HUES6 (cell line): ENCODE data around the gene CDC20.
"Not testable (repeated sequence)": the region's sequence is repeated elsewhere in the genome, so short reads cannot be mapped to it uniquely, and the experiment has no call there.

ENCODE experiments used
- H3K27ac ChIP-seq: 2 replicates; pipeline ENCODE4 v1.7.0; 2013; ENCODE audit warnings: low read depth, mild to moderate bottlenecking, low read length, inconsistent platforms
- H3K27me3 ChIP-seq: 2 replicates; pipeline ENCODE4 v1.6.1; 2013; ENCODE audit warnings: low read length; ENCODE audit not compliant: control insufficient read depth, insufficient read depth
- H3K36me3 ChIP-seq: 2 replicates; pipeline ENCODE4 v1.6.1; 2013; ENCODE audit warnings: low read length; ENCODE audit not compliant: control insufficient read depth, insufficient read depth
- H3K4me1 ChIP-seq: 2 replicates; pipeline ENCODE4 v1.6.1; 2013; ENCODE audit warnings: low read length; ENCODE audit not compliant: control insufficient read depth, insufficient read depth
- H3K4me3 ChIP-seq: 2 replicates; pipeline ENCODE4 v1.5.1; 2013; ENCODE audit warnings: low read depth, low read length
- H3K9ac ChIP-seq: one replicate; pipeline ENCODE4 v1.6.1; 2013; ENCODE audit warnings: mild to moderate bottlenecking, low read length
- H3K9me3 ChIP-seq: 2 replicates; pipeline ENCODE4 v1.6.1; 2013; ENCODE audit warnings: low read depth, low read length; ENCODE audit not compliant: control insufficient read depth, insufficient read depth

The CDC20 gene

DNA sequence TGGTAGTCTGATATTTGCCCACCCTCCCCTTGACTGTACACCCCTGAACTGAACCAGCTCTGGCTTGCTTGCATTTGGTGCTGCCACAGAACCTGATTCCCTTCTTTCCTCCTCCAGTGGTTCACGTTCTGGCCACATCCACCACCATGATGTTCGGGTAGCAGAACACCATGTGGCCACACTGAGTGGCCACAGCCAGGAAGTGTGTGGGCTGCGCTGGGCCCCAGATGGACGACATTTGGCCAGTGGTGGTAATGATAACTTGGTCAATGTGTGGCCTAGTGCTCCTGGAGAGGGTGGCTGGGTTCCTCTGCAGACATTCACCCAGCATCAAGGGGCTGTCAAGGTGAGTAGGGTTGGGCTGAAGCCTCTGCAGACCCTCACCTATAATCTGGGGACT, 1.8 kb downstream of the CDC20 start:
- no peaks in the 10 kb centered on the region for H3K27me3 ChIP-seq
- peaks cover 15% of the 10 kb centered on the region for H3K4me1 ChIP-seq
- peak overlapping the region; percentile 83 for H3K4me3 ChIP-seq
- H3K9ac ChIP-seq: no peak overlapping the region
- H3K27ac ChIP-seq: no peak overlapping the region
- peaks cover 64% of the 10 kb centered on the region for H3K36me3 ChIP-seq
- H3K9me3 ChIP-seq: no peaks in the 10 kb centered on the region

DNA sequence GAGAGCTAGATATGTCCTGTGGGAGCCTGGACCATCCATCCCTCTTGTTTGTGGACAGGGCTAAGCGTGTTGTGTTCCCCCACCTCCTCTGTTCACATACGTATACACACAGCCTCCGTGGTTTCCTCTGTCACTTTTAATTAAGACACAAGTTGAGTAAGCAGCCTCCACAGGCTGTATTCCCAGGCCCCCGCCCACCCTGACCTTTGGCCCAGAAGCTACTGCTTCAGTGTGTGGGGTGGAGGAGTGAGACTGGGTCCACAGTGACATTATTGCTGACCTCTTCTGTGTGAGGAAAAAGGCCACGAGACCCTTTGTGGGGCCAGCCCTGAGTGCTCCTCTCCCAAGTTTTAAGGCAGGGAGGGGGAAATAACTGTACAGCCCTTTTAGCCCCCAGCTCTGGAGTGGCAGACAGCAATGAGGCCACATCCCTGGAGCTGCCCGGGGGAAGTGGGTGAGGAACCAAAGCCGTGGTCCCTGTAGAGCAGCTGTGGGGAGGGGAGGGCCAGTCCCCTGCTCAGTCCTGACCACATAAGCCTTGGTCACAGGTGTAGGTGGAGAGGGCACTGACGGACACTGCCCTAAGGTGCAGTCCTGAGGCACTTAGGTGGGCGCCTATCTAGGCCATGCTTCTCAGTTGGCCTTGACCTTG, 4.6 kb downstream of the CDC20 start:
- H3K36me3 ChIP-seq: peaks cover 64% of the 10 kb centered on the region
- no peaks in the 10 kb centered on the region for H3K27me3 ChIP-seq
- H3K4me1 ChIP-seq: peaks cover 25% of the 10 kb centered on the region
- no peak overlapping the region for H3K27ac ChIP-seq
- no peak overlapping the region for H3K4me3 ChIP-seq
- H3K9me3 ChIP-seq: no peaks in the 10 kb centered on the region
- H3K9ac ChIP-seq: no peak overlapping the region

DNA sequence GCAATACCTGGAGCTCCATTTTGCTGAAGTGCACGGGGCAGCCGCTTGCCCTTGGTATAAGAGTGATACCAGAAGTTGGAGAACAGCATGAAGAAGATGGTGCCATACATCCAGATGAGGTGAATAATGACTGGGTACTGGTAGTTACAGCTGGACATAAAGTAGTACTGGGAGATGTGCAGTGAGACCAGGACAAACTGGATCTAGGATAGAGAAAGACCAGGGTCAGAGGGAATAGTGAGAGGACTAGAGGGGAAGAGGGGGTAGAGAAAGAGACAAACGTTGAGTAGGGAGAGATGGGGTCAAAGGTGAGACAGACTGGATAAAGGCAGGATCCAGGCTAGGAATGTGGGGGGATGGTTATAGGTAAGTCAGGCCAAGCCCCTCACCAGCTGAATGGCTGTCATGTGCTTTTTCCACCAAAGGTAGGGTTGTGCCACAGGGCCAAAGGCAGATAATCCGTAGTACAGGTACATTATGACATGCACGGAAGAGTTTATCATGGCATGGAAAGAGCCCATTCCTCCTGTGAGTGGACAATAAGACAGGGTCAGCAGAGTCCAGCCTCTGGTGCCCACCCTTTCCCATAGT, 5.2 kb downstream of the CDC20 start:
- H3K9ac ChIP-seq: no peak overlapping the region
- H3K27ac ChIP-seq: no peak overlapping the region
- H3K4me1 ChIP-seq: peaks cover 31% of the 10 kb centered on the region
- no peaks in the 10 kb centered on the region for H3K9me3 ChIP-seq
- no peak overlapping the region for H3K4me3 ChIP-seq
- H3K36me3 ChIP-seq: peaks cover 64% of the 10 kb centered on the region
- H3K27me3 ChIP-seq: no peaks in the 10 kb centered on the region

DNA sequence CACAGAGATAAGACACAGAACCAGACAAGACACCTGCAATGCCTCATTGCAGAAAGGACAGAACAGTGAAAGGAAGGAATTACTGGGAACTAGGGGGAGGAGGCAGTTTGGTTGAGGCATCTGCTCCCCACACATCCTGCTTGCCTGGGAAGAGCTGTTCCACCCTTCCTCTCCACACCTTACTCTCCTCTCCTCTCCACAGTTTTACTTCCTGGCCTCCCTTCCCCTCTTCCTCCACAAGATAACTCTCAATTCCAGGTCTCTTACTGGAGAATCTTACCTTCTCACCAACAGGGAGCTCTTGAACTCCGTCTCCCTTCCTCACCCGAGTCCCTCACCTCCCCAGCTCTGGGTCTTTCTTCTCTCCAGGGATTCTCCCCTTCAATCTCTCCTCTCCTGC, 6.9 kb downstream of the CDC20 start:
- Histone ChIP-seq H3K4me3 (peak overlapping the region; percentile 69), H3K36me3 (peaks cover 50% of the 10 kb centered on the region), H3K9ac (peak overlapping the region; percentile 31), H3K9me3 (no peaks in the 10 kb centered on the region), H3K4me1 (peaks cover 22% of the 10 kb centered on the region), H3K27ac (no peak overlapping the region), H3K27me3 (no peaks in the 10 kb centered on the region)

DNA sequence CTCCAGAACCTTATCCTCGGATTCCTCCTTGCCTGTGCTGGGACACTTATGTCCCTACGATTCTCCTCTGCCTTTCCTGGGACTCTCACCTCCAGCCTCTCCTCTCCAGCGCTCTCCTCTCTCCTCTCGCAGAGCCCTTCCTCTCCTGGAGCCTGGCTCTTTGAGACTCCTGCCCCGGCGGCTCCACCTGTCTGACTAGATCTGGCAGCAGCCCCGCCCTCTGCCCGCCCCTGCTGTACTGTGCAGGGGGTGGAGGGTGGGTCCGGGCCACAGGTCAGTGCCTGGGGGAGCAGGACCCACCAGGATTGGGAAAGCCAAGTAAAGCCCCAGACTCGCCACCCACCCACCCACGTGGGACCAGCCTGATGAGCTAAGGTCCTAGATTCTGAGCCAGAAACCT, 7.4 kb downstream of the CDC20 start:
- H3K9ac ChIP-seq: peak overlapping the region; percentile 31
- no peak overlapping the region for H3K27ac ChIP-seq
- H3K4me3 ChIP-seq: peak overlapping the region; percentile 69
- H3K9me3 ChIP-seq: no peaks in the 10 kb centered on the region
- no peaks in the 10 kb centered on the region for H3K27me3 ChIP-seq
- H3K4me1 ChIP-seq: peaks cover 18% of the 10 kb centered on the region
- H3K36me3 ChIP-seq: peaks cover 45% of the 10 kb centered on the region

DNA sequence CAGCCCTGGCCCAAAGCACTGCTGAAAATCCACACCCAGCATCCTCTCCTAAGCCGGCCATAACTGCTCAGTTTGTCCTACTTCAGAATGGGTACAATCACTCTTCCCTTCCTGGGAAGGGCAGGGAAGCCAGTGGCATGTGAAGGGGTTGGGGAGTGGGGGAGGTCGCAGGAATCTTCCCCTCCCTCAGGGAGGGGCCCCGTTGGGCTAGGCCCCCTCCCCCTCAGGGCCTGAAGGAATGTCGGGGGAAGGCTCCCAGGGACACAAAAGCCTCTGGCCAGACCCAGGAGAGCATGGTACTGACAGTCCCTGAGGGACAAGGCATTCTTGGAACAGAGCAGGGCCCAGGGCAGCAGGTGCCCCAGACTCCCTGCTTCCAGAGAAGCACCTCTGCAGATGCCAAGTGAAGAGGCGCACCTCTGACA, 7.8 kb downstream of the CDC20 start:
- Histone ChIP-seq H3K4me3 (peak overlapping the region; percentile 69), H3K36me3 (peaks cover 40% of the 10 kb centered on the region), H3K27me3 (no peaks in the 10 kb centered on the region), H3K9me3 (no peaks in the 10 kb centered on the region), H3K27ac (no peak overlapping the region), H3K4me1 (peaks cover 18% of the 10 kb centered on the region), H3K9ac (peak overlapping the region; percentile 72)

DNA sequence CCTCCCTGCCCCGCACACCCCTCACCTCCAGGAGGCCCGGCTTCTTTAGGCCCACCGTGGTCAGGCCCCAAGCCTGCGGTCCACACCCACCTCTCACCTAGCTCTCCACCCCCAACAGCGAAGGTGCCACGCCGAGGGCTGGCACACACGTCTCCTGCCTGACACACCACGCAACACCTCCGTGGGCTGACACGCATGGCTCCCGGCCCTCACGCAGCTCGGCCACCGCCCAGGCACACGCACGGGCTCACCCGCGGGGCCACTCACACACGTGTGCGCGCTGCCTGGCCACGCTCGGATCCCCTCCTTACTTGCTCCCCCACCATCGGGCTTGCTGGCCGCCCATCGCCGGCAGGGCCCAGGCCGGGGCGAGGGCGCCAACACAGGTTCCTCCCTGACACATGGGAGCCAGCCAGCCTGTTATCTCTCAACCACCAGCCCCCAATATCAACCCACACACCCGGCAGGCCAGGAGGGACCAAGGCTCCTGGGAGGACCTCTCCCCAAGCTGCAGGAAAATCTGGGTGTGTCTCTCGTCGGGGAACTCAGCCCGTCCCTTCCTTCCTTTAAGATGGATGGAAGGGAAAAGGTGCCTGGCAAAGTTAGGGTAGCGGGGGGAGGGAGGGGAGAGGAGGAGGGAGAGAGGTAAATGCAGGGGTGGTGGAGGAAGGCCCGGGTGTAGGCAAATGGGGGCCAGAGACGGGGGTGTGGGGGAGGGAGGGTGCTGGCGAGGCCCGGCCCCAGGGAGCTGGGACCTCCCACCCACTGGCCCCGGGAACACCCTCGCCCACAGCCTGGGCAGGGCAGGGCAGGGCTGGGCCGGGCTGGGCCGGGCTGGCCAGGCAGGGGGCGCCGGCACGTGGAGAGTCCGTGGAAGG, 8.5 kb downstream of the CDC20 start:
- Histone ChIP-seq H3K27ac (peak overlapping the region; percentile 22; the same call in 1 of the 2 replicates), H3K36me3 (peaks cover 34% of the 10 kb centered on the region), H3K4me3 (peak overlapping the region; percentile 69), H3K27me3 (no peaks in the 10 kb centered on the region), H3K4me1 (peaks cover 18% of the 10 kb centered on the region), H3K9ac (peak overlapping the region; percentile 72), H3K9me3 (no peaks in the 10 kb centered on the region)

DNA sequence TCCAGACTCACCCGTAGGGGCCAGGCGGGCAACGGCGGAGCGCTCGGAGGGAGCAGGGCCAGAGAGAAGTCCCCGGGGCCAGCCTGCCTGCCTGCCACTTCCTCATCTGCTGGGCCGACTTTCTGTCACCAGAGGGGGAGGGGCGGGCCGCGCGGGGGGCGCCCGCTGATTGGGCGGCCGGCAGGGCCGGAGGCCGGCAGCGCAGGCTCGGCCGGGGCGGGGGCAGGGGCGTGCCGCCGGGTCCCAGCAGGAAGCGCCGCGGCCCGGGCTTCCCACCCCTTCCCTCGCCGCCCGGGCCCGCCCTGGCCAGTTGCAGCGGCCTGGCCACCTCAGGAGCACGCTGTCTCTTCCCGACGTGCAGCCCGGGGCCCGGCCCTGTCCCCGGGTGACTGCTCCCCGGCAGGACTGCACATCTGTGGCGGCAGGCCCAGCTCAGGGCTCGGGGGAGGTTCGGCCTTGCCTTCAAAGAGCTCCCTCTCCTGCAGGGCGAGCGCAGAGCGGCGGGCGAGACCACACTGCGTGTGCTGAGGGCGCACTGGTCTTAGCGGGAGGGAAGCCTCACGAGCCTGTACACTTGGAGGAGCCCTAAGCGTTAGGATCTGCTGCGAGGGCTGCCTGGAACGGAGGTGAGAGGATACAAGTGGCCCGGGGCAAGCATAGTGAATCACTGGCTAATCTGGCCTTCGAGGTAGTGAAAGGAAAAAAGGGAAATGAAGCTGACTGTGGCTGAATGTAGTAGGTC, 9.3 kb downstream of the CDC20 start, which contains the start of gene ELOVL1:
Gene ELOVL1 (minus strand): TSS at position 108 of the 742 bp plus-strand sequence. CDS start 2,402 bp downstream, outside the sequence.
- H3K27ac ChIP-seq: peak within 1 kb of the TSS; percentile 35; the same call in 1 of the 2 replicates
- no peaks in the 10 kb centered on the region for H3K9me3 ChIP-seq
- peaks cover 26% of the 10 kb centered on the region for H3K36me3 ChIP-seq
- peak within 1 kb of the TSS; percentile 87 for H3K9ac ChIP-seq
- peaks cover 18% of the 10 kb centered on the region for H3K4me1 ChIP-seq
- no peaks in the 10 kb centered on the region for H3K27me3 ChIP-seq
- peak within 1 kb of the TSS; percentile 69 for H3K4me3 ChIP-seq

DNA sequence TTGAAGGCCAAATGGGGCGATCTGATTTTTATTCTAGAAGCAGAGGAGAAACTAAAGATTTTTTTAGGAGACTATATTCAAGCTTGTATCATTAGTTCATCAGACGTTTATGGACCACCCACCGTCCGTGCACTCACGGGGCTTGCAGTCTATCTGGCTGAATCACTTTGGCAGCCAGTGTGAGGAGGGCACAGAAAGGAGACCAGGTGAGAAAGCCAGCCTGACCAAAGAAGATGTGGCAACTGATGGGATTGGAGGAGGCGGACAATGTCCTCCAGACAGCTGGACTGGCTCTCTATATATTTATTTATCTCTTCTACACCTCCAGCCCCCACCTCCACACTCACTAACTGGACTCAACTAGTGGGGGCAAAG, 9.9 kb downstream of the CDC20 start:
- peak overlapping the region; percentile 87 for H3K9ac ChIP-seq
- no peaks in the 10 kb centered on the region for H3K27me3 ChIP-seq
- peak overlapping the region; percentile 35; the same call in 1 of the 2 replicates for H3K27ac ChIP-seq
- no peaks in the 10 kb centered on the region for H3K9me3 ChIP-seq
- peaks cover 20% of the 10 kb centered on the region for H3K36me3 ChIP-seq
- H3K4me1 ChIP-seq: peaks cover 18% of the 10 kb centered on the region
- H3K4me3 ChIP-seq: peak overlapping the region; percentile 69

DNA sequence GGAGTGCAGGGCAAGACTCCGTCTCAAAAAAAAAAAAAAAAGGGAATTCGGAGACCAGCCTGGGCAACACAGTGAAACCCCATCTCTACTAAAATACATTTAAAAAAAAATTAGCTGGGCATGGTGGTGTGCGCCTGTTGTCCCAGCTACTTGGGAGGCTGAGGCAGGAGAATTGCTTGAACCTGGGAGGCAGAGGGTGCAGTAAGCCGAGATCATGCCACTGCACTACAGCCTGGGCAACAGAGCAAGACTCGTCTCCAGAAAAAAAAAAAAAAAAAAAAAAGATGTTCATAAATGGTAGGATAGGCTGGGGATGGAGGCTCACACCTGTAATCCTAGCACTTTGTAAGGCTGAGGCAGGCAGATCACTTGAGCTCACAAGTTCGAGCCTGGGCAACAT, 11.0 kb downstream of the CDC20 start:
- H3K9ac ChIP-seq, H3K27ac ChIP-seq, H3K4me3 ChIP-seq, H3K36me3 ChIP-seq, H3K9me3 ChIP-seq, H3K27me3 ChIP-seq: not testable (repeated sequence)
- peaks cover 18% of the 10 kb centered on the region for H3K4me1 ChIP-seq
